ENCODE measurements around the gene TSACC. TPM values are rescaled to one million over a fixed set of nuclear protein-coding genes. Genes with fewer than 3 reads are reported as not detected.
"Not testable (repeated sequence)": the region's sequence is repeated elsewhere in the genome, so short reads cannot be mapped to it uniquely, and the experiment has no call there.

TSACC gene
- total RNA-seq, 4 donors from 2014 or later, result not detected

DNA sequence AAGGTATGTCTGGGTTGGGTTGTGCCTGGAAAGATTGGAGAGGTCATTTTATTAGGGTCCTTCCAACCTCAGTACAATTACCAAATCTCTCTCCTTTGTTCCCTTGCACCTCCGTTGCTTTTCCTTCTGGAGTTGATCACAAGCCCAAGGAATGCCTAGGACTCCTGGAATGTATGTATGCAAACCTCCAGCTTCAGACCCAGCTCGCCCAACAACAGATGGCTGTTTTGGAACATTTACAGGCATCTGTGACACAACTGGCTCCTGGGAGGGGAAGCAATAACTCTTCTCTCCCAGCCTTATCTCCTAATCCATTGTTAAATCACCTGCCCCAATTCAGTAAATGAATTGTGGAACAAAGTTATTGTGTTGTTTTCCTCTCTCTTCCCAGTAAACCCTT is 8.3 kb downstream of the TSACC start:
- no peaks in the 10 kb centered on the region for H3K9me3 ChIP-seq
- no peaks in the 10 kb centered on the region for H3K4me1 ChIP-seq
- WGBS, 2 donors, result 61 to 64% methylated on average over 2 of the region's 2 CpGs

GRCh38 chr1:156347331-156347730 is 9.0 kb downstream of the TSACC start:
- intact Hi-C loops (cut with DNase I), result no loop called here
- no peak overlapping the region for H3K4me3 ChIP-seq
- no peaks in the 10 kb centered on the region for H3K4me1 ChIP-seq
- H3K36me3 ChIP-seq, result no peaks in the 10 kb centered on the region
- H3K9me3 ChIP-seq, result no peaks in the 10 kb centered on the region
- no peak for DNase-seq
- peaks cover 0 to 9% (median 0%) of the 10 kb centered on the region in 4 donors for H3K27me3 ChIP-seq
- TF ChIP-seq POLR2A (IDR thresholded peaks at IDR 0.05), result no peak
- TF ChIP-seq, protein P1, sequence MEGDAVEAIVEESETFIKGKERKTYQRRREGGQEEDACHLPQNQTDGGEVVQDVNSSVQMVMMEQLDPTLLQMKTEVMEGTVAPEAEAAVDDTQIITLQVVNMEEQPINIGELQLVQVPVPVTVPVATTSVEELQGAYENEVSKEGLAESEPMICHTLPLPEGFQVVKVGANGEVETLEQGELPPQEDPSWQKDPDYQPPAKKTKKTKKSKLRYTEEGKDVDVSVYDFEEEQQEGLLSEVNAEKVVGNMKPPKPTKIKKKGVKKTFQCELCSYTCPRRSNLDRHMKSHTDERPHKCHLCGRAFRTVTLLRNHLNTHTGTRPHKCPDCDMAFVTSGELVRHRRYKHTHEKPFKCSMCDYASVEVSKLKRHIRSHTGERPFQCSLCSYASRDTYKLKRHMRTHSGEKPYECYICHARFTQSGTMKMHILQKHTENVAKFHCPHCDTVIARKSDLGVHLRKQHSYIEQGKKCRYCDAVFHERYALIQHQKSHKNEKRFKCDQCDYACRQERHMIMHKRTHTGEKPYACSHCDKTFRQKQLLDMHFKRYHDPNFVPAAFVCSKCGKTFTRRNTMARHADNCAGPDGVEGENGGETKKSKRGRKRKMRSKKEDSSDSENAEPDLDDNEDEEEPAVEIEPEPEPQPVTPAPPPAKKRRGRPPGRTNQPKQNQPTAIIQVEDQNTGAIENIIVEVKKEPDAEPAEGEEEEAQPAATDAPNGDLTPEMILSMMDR (IDR thresholded peaks at IDR 0.05), result no peak
- WGBS, 2 donors, result 76 to 79% methylated on average over 4 of the region's 4 CpGs
- no peak overlapping the region for H3K27ac ChIP-seq

More for the DNA sequence above, 8.3 kb downstream of the TSACC start:
- no peaks in the 10 kb centered on the region for H3K36me3 ChIP-seq
- intact Hi-C loops (cut with DNase I), result no loop called here
- H3K27ac ChIP-seq, result no peak overlapping the region
- no peak for TF ChIP-seq POLR2A (IDR thresholded peaks at IDR 0.05)
- TF ChIP-seq, protein P1 (IDR thresholded peaks at IDR 0.05), result no peak
- peaks cover 0 to 9% (median 0%) of the 10 kb centered on the region in 4 donors for H3K27me3 ChIP-seq
- DNase-seq, result no peak
- no peak overlapping the region for H3K4me3 ChIP-seq

DNA sequence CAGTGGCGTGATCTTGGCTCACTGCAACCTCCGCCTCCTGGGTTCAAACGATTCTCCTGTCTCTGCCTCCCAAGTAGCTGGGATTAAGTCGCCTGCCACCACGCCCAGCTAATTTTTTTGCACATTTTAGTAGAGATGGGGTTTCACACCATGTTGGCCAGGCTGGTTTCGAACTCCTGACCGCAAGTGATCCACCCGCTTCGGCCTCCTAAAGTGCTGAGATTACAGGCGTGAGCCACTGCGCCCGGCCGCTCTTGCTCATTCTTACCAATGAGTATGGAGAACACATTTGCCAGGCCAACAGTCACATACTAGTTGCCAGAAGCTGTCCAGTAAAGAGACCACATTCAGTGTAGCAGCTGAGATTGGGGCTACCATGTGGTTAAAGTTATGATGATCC is 14.2 kb downstream of the TSACC start:
- H3K9me3 ChIP-seq; H3K4me3 ChIP-seq; H3K27ac ChIP-seq; H3K4me1 ChIP-seq; H3K36me3 ChIP-seq; DNase-seq; intact Hi-C loops (cut with DNase I): not testable (repeated sequence)
- peaks cover 0 to 27% (median 8%) of the 10 kb centered on the region in 4 donors for H3K27me3 ChIP-seq
- WGBS, 2 donors, result 88 to 91% methylated on average over 10 to 13 of the region's 13 CpGs

GRCh38 chr1:156356262-156356874 is 18.0 kb downstream of the TSACC start:
- Histone ChIP-seq H3K9me3 (no peaks in the 10 kb centered on the region), H3K27ac (no peak overlapping the region), H3K36me3 (no peaks in the 10 kb centered on the region), H3K4me1 (peaks cover 0 to 8% (median 4%) of the 10 kb centered on the region in 3 donors), H3K27me3 (peaks cover 0 to 46% (median 8%) of the 10 kb centered on the region in 4 donors), H3K4me3 (no peak overlapping the region)
- intact Hi-C loops (cut with DNase I), result no loop called here
- TF ChIP-seq POLR2A (IDR thresholded peaks at IDR 0.05), result no peak
- TF ChIP-seq, protein P1 (IDR thresholded peaks at IDR 0.05), result no peak
- DNase-seq, result no peak
- 27 to 29% methylated on average over 6 of the region's 6 CpGs for WGBS, 2 donors

DNA sequence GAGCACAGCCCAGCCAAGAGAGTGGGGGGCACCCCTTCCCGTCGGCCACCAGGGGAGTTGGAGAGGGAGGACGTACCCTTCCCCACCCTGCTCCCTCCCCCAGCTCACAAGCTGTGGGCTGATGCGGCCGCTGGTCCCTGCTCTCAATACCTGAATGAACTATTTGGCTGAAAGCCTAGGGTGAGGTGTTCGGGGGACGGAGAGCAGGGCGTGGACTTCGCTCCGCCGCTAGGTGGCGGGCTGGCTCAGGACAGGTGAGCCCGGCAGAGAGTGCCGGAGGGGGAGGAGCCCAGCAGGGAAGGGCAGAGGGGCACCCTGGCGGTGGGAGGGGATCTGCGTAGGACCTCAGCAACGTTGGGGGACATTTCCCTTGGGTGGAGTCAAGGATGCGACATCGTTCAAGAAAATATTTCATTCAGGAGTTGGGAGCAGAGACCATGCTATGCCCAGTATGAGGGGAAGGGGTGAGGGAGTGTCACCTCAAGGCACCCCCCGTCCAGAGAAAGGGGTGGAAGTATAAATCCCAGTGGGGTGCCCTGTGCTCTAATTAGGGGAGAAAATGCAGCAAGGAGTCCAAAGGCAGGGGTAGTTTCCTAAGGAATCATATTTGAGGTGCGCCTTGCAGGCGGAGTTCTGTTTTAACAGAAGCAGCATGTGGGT is 18.7 kb downstream of the TSACC start:
- Histone ChIP-seq H3K4me3 (no peak overlapping the region), H3K27ac (no peak overlapping the region), H3K9me3 (no peaks in the 10 kb centered on the region), H3K27me3 (peaks cover 0 to 46% (median 8%) of the 10 kb centered on the region in 4 donors), H3K36me3 (no peaks in the 10 kb centered on the region), H3K4me1 (peaks cover 0 to 8% (median 4%) of the 10 kb centered on the region in 3 donors)
- no peak for TF ChIP-seq POLR2A (IDR thresholded peaks at IDR 0.05)
- TF ChIP-seq, protein P1 (IDR thresholded peaks at IDR 0.05), result peak; percentile 24 to 83 (median 64)
- WGBS, 2 donors, result 13 to 29% methylated on average over 6 to 16 of the region's 22 CpGs
- intact Hi-C loops (cut with DNase I), result no loop called here
- DNase-seq, result no peak
